HepG2 (cell line): ENCODE measurements around the gene DIAPH1. TPM values are rescaled to one million over a fixed set of nuclear protein-coding genes. Genes with fewer than 3 reads are reported as not detected.

ENCODE experiments used
- ATAC-seq: fragments of 200-7000 bp; cut with Tn5 transposase; 3 replicates; pipeline ENCODE4 v1.9.1; 2020; ENCODE audit warnings: mild to moderate bottlenecking, moderate library complexity
- BruUV-seq: library from RNA; stranded (reverse); fragments of 400-500 nt; replicated peaks from 2 replicates; lab custom pipeline; 2021; lab: Mats Ljungman, UMichigan
- CTCF ChIA-PET: fragments of 300-600 bp; formaldehyde crosslinking; extraction: SDS; loops from one replicate; lab custom pipeline; 2021; ENCODE audit warnings: low total read pairs, inconsistent platforms, low intra/inter-chr PET ratio; lab: Yijun Ruan, JAX
- POLR2A ChIA-PET: fragments of 350-600 bp; sonication (Branson Sonifier 250); formaldehyde crosslinking; loops from one replicate; lab custom pipeline; 2020; ENCODE audit warnings: antibody characterized with exemption, inconsistent platforms; lab: Yijun Ruan, JAX
- DNase-seq: peaks from one replicate; pipeline ENCODE4 v3.0.0-alpha.2; 2015; ENCODE audit warnings: low spot score
- FAIRE-seq: peaks from 3 replicates; lab custom pipeline; 2011; peaks lifted over from hg19 to GRCh38; lab: Jason Lieb, UNC
- H2AFZ ChIP-seq: one replicate; pipeline ENCODE4 v1.6.1; 2011; ENCODE audit warnings: low read length, inconsistent platforms
- H3K27ac ChIP-seq: fragments of 300-600 bp; 3 replicates; pipeline ENCODE4 v1.8.0; 2011; ENCODE audit warnings: mixed run types, mild to moderate bottlenecking, mixed read lengths, low read length, inconsistent platforms; ENCODE audit not compliant: insufficient read depth; ENCODE audit errors: extremely low read length
- H3K27me3 ChIP-seq, 2 experiments: fragments of 200-600 bp in 1 of 2; 2 replicates in 1 of 2; 3 replicates in 1 of 2; pipeline versions ENCODE4 v1.6.0 to v1.8.0; 2011; ENCODE audit warnings: low read length in 2 of 2, mild to moderate bottlenecking in 2 of 2, moderate library complexity in 2 of 2, inconsistent platforms in 1 of 2; ENCODE audit not compliant: insufficient read depth in 2 of 2, control insufficient read depth in 1 of 2
- H3K36me3 ChIP-seq, 2 experiments: fragments of 200-600 bp in 1 of 2; replicated peaks in 1 of 2; 2 replicates in 1 of 2; 3 replicates in 1 of 2; pipeline versions ENCODE4 v1.5.1 to v1.8.0; 2011; ENCODE audit warnings: low read length in 2 of 2, inconsistent platforms in 1 of 2; ENCODE audit not compliant: insufficient read depth in 2 of 2, control insufficient read depth in 1 of 2
- H3K4me1 ChIP-seq: 2 replicates; pipeline ENCODE4 v1.5.1; 2012; ENCODE audit warnings: low read length, inconsistent platforms; ENCODE audit not compliant: insufficient read depth
- H3K4me2 ChIP-seq: 2 replicates; pipeline ENCODE4 v1.6.0; 2011; ENCODE audit warnings: low read depth, low read length, inconsistent platforms
- H3K4me3 ChIP-seq, 3 experiments: fragments of 200-600 bp in 1 of 3; sonication (generic), shearing (Covaris generic) in 1 of 3; replicated peaks in 1 of 3; 2 replicates each; pipeline ENCODE4 v1.5.1; 2011 to 2016; ENCODE audit warnings: low read length in 3 of 3, inconsistent platforms in 2 of 3, low read depth in 2 of 3, mild to moderate bottlenecking in 2 of 3, control low read depth in 1 of 3, mixed read lengths in 1 of 3; ENCODE audit not compliant: insufficient read depth in 1 of 3
- H3K79me2 ChIP-seq: one replicate; pipeline ENCODE4 v1.6.1; 2011; ENCODE audit warnings: low read length, inconsistent platforms; ENCODE audit not compliant: insufficient read depth
- H3K9ac ChIP-seq: 2 replicates; pipeline ENCODE4 v1.6.0; 2011; ENCODE audit warnings: mild to moderate bottlenecking, low read depth, low read length, inconsistent platforms; ENCODE audit not compliant: insufficient read depth
- H3K9me3 ChIP-seq: 2 replicates; pipeline ENCODE4 v1.5.1; 2012; ENCODE audit warnings: mild to moderate bottlenecking, low read length
- H4K20me1 ChIP-seq: 2 replicates; pipeline ENCODE4 v1.6.0; 2011; ENCODE audit warnings: inconsistent platforms, mild to moderate bottlenecking, low read length, moderate library complexity; ENCODE audit not compliant: insufficient read depth
- ARNT ChIP-seq: fragments of 450-650 bp; IDR thresholded peaks from 2 replicates; pipeline ENCODE4 v1.6.1; 2017
- ZNF441 ChIP-seq: sonication (generic); formaldehyde crosslinking; IDR thresholded peaks from 2 replicates; pipeline ENCODE4 v1.7.0; 2021; ENCODE audit warnings: missing genetic modification reagents, borderline replicate concordance
- ZNF883 ChIP-seq: sonication (generic); formaldehyde crosslinking; IDR thresholded peaks from 2 replicates; pipeline ENCODE4 v1.5.1; 2020; ENCODE audit warnings: mild to moderate bottlenecking, missing genetic modification reagents; ENCODE audit errors: not compliant biosample characterization
- WGBS: methylation state at CpG from one replicate; pipeline ENCODE4 v1.1.6; 2017; ENCODE audit warnings: low lambda C conversion rate; 5-methylcytosine and 5-hydroxymethylcytosine counted together
- in situ Hi-C: cut with HindIII; loops from 2 replicates; pipeline ENCODE4 v1.10.0; 2017; ENCODE audit warnings: low pct_unique_long_range_greater_than_20kb; ENCODE audit not compliant: extremely low pct_ligation_motif_present
- intact Hi-C: fragments of 100-400 bp; cut with micrococcal nuclease; formaldehyde crosslinking; loops from one replicate; pipeline ENCODE4 v1.10.0; 2022; ENCODE audit not compliant: unreplicated experiment
- polyA plus RNA-seq, 8 experiments: library from polyadenylated mRNA; depleted of rRNA in 3 of 8; stranded (reverse) in 7 of 8; unstranded in 1 of 8; fragments of >200 nt; fragmentation: Illumina TruSeq in 4 of 8; extraction: Trizol in 4 of 8; gene quantifications; 2 replicates each; pipeline versions ENCODE4 v1.2.1 to v1.2.3, GENCODE V29; 2011 to 2016; ENCODE audit warnings: low read depth in 4 of 8, missing spikeins in 1 of 8, mixed read lengths in 1 of 8; ENCODE audit not compliant: insufficient read depth in 1 of 8
- total RNA-seq, 5 experiments: library from RNA; depleted of rRNA; stranded (reverse); fragments of >200 nt; fragmentation: Illumina TruSeq; extraction: Trizol; gene quantifications; 2 replicates each; pipeline ENCODE4 v1.2.3, GENCODE V29; 2016; ENCODE audit warnings: low read depth in 1 of 5
- TF ChIP-seq, protein P1 (sequence below): sonication (generic); formaldehyde crosslinking; conservative IDR thresholded peaks from 2 replicates; pipeline ENCODE4 v1.4.0; 2020; ENCODE audit warnings: mild to moderate bottlenecking, missing genetic modification reagents, moderate library complexity

DIAPH1 gene
- total and polyA plus RNA-seq, 2 of the 13 experiments (the other 11 are each of a cell fraction or from before 2014, with no cell fraction given) = 25.1 to 33.9 TPM

DNA sequence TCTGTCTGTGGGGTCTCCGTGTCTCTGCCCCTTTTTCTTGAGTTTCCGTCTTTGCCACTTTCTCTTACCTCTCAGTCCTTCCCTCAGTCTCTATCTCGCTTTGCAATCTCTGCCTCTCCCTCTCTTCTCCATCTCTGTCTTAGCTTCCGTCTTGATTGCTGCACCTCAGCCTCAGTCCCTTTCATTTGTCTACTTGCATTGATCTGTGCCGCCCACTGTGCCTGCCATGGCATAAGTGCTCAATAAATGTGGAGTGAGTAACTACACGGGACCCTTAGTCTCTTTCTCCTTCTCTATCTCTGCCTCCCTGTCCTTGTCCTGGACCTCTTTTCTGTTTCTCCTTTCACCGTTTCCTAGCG, 123.4 kb downstream of the DIAPH1 start:
- ChIA-PET CTCF (no interaction called here), POLR2A (no interaction called here)
- H3K9me3 ChIP-seq = no peaks in the 10 kb centered on the region
- intact Hi-C loops = no loop called here
- H4K20me1 ChIP-seq = no peaks in the 10 kb centered on the region
- BruUV-seq = no TSS peak
- FAIRE-seq (no peak), DNase-seq (no peak), ATAC-seq (no peak)
- no peaks in the 10 kb centered on the region for H3K79me2 ChIP-seq
- H3K4me1 ChIP-seq = no peaks in the 10 kb centered on the region
- no peak overlapping the region for H3K9ac ChIP-seq
- in situ Hi-C loops = no loop called here
- H3K27me3 ChIP-seq = peaks cover 1 to 15% of the 10 kb centered on the region in 2 experiments; a peak in 2 of 5 replicates
- WGBS = 36% methylated on average over 8 of the region's 8 CpGs
- no peak overlapping the region for H3K27ac ChIP-seq
- no peak overlapping the region for H2AFZ ChIP-seq
- no peak overlapping the region for H3K4me3 ChIP-seq
- H3K36me3 ChIP-seq = no peaks in the 10 kb centered on the region
- no peak overlapping the region for H3K4me2 ChIP-seq
- no peak for TF ChIP-seq ZNF883 (CRISPR knock-in tag)
- TF ChIP-seq, protein P1, sequence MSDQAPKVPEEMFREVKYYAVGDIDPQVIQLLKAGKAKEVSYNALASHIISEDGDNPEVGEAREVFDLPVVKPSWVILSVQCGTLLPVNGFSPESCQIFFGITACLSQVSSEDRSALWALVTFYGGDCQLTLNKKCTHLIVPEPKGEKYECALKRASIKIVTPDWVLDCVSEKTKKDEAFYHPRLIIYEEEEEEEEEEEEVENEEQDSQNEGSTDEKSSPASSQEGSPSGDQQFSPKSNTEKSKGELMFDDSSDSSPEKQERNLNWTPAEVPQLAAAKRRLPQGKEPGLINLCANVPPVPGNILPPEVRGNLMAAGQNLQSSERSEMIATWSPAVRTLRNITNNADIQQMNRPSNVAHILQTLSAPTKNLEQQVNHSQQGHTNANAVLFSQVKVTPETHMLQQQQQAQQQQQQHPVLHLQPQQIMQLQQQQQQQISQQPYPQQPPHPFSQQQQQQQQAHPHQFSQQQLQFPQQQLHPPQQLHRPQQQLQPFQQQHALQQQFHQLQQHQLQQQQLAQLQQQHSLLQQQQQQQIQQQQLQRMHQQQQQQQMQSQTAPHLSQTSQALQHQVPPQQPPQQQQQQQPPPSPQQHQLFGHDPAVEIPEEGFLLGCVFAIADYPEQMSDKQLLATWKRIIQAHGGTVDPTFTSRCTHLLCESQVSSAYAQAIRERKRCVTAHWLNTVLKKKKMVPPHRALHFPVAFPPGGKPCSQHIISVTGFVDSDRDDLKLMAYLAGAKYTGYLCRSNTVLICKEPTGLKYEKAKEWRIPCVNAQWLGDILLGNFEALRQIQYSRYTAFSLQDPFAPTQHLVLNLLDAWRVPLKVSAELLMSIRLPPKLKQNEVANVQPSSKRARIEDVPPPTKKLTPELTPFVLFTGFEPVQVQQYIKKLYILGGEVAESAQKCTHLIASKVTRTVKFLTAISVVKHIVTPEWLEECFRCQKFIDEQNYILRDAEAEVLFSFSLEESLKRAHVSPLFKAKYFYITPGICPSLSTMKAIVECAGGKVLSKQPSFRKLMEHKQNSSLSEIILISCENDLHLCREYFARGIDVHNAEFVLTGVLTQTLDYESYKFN (CRISPR knock-in tag) = no peak
- TF ChIP-seq ZNF441 (CRISPR knock-in tag) = no peak
- no peak for TF ChIP-seq ARNT
